Mesendoderm (in vitro differentiated cells): ENCODE results near the gene PLA2G4B.

Source experiments
- DNase-seq: peaks from one replicate; pipeline ENCODE4 v3.0.0; 2013
- H2AK5ac ChIP-seq: 2 replicates; pipeline ENCODE4 v1.6.1; 2013; ENCODE audit warnings: low read length, inconsistent platforms
- H2BK120ac ChIP-seq: 2 replicates; pipeline ENCODE4 v1.6.1; 2013; ENCODE audit warnings: low read depth, mild to moderate bottlenecking, low read length, moderate library complexity, mixed read lengths
- H2BK15ac ChIP-seq: replicated peaks from 2 replicates; pipeline ENCODE4 v1.6.1; 2013; ENCODE audit warnings: low read depth, mild to moderate bottlenecking, moderate library complexity
- H2BK5ac ChIP-seq: 2 replicates; pipeline ENCODE4 v1.6.1; 2013; ENCODE audit warnings: low read length, inconsistent platforms
- H3K18ac ChIP-seq: 2 replicates; pipeline ENCODE4 v1.6.1; 2013; ENCODE audit warnings: mild to moderate bottlenecking, low read length, mixed read lengths
- H3K23ac ChIP-seq: one replicate; pipeline ENCODE4 v1.6.1; 2013; ENCODE audit warnings: low read length
- H3K27ac ChIP-seq: 2 replicates; pipeline ENCODE4 v1.5.1; 2013; ENCODE audit warnings: low read depth, mild to moderate bottlenecking, inconsistent platforms, low read length, moderate library complexity
- H3K27me3 ChIP-seq: 2 replicates; pipeline ENCODE4 v1.6.1; 2013; ENCODE audit warnings: low read length, control low read depth, mild to moderate bottlenecking, inconsistent platforms; ENCODE audit not compliant: insufficient read depth, poor library complexity
- H3K36me3 ChIP-seq: 2 replicates; pipeline ENCODE4 v1.6.1; 2013; ENCODE audit warnings: low read length, inconsistent platforms; ENCODE audit not compliant: control insufficient read depth, insufficient read depth
- H3K4ac ChIP-seq: one replicate; pipeline ENCODE4 v1.6.1; 2013; ENCODE audit warnings: low read depth, mild to moderate bottlenecking, low read length, moderate library complexity
- H3K4me1 ChIP-seq: 2 replicates; pipeline ENCODE4 v1.6.1; 2013; ENCODE audit warnings: low read depth, low read length, inconsistent platforms; ENCODE audit not compliant: control insufficient read depth
- H3K4me2 ChIP-seq: 2 replicates; pipeline ENCODE4 v1.6.1; 2013; ENCODE audit warnings: low read length
- H3K4me3 ChIP-seq: 2 replicates; pipeline ENCODE4 v1.5.1; 2013; ENCODE audit warnings: mild to moderate bottlenecking, low read length
- H3K56ac ChIP-seq: one replicate; pipeline ENCODE4 v1.6.1; 2013; ENCODE audit warnings: low read length
- H3K79me1 ChIP-seq: 2 replicates; pipeline ENCODE4 v1.6.1; 2013; ENCODE audit warnings: low read length, inconsistent platforms
- H3K79me2 ChIP-seq: 2 replicates; pipeline ENCODE4 v1.6.1; 2013; ENCODE audit warnings: mild to moderate bottlenecking, low read length; ENCODE audit not compliant: control insufficient read depth, insufficient read depth
- H3K9ac ChIP-seq: 2 replicates; pipeline ENCODE4 v1.6.1; 2013; ENCODE audit warnings: low read length, inconsistent platforms
- H4K5ac ChIP-seq: one replicate; pipeline ENCODE4 v1.6.1; 2013; ENCODE audit warnings: low read length
- H4K8ac ChIP-seq: one replicate; pipeline ENCODE4 v1.6.1; 2013; ENCODE audit warnings: low read depth, mild to moderate bottlenecking, control low read depth, low read length, moderate library complexity
- WGBS: extraction: QIAGEN DNeasy Blood & Tissue Kit; methylation state at CpG from one replicate; pipeline ENCODE4 v1.1.7; 2013; ENCODE audit warnings: low lambda C conversion rate, missing lambda C conversion rate; ENCODE audit not compliant: insufficient coverage; ENCODE audit errors: extremely low coverage; 5-methylcytosine and 5-hydroxymethylcytosine counted together

The PLA2G4B gene

DNA sequence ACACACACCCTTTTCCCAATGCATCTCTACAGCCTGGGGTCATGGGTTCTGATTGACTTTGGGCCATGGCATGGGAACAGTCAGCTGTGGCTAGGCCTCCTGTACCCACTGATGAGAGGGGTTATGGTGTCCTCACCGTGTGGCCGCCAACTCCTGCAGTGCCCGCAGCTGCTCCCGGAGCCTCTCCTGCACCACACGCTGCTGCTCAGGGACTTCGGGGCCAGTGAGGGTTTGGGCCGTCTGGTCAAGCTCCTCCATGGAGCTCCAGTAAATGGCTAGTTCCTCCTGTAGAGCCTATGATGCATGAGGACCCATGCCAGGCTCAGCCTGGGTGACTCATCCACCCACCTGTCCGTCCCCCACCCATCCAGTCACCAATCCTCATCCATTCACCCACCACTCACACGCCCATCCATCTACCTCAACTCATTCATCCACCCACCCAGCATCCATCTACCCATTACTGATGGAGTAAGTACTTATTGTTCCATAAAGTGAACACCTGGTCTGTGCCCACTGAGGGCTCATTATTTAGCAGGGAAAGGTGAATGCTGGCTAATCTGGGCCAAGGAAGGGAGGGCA is 33.6 kb downstream of the PLA2G4B start:
- H3K79me2 ChIP-seq, result no peaks in the 10 kb centered on the region
- H3K36me3 ChIP-seq, result no peaks in the 10 kb centered on the region
- no peak overlapping the region for H3K4ac ChIP-seq
- H3K4me1 ChIP-seq, result no peaks in the 10 kb centered on the region
- H3K18ac ChIP-seq, result no peak overlapping the region
- DNase-seq, result no peak
- H2BK5ac ChIP-seq, result no peak overlapping the region
- no peak overlapping the region for H3K27ac ChIP-seq
- 100% methylated on average over 1 of the region's 9 CpGs for WGBS
- H4K5ac ChIP-seq, result no peak overlapping the region
- no peak overlapping the region for H4K8ac ChIP-seq
- no peak overlapping the region for H3K56ac ChIP-seq
- no peaks in the 10 kb centered on the region for H3K79me1 ChIP-seq
- no peak overlapping the region for H2AK5ac ChIP-seq
- no peak overlapping the region for H3K9ac ChIP-seq
- no peak overlapping the region for H2BK15ac ChIP-seq
- no peaks in the 10 kb centered on the region for H3K27me3 ChIP-seq
- H3K23ac ChIP-seq, result no peak overlapping the region
- no peak overlapping the region for H3K4me3 ChIP-seq
- H3K4me2 ChIP-seq, result no peak overlapping the region
- H2BK120ac ChIP-seq, result no peak overlapping the region

DNA sequence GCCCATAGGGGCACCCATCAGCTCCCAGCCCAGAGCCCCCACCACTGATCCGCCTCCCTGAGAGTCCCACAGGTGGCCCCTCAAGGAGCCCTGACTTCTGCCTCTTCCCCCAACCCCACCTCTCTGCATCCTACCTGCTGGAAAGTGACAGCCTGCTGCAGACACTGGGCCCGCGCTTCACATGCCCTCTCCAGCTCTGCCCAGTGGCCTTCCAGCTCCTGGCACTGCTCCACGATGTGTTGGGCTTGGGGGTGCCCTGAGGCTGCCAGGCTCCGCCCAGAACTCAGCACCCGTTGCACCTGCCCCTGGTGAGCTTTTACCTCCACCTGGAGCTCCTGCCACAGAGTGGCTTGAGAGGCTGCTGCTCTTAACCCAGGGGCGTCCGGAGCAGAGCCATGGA is 35.1 kb downstream of the PLA2G4B start:
- H3K4me3 ChIP-seq, result no peak overlapping the region
- H4K5ac ChIP-seq, result no peak overlapping the region
- no CpG with 5 or more reads among the region's 8 CpGs for WGBS
- H3K27ac ChIP-seq, result no peak overlapping the region
- DNase-seq, result no peak
- H3K9ac ChIP-seq, result no peak overlapping the region
- H4K8ac ChIP-seq, result no peak overlapping the region
- H2BK15ac ChIP-seq, result no peak overlapping the region
- H3K18ac ChIP-seq, result no peak overlapping the region
- H2BK120ac ChIP-seq, result no peak overlapping the region
- H3K79me1 ChIP-seq, result no peaks in the 10 kb centered on the region
- no peak overlapping the region for H3K4ac ChIP-seq
- no peaks in the 10 kb centered on the region for H3K79me2 ChIP-seq
- no peak overlapping the region for H3K4me2 ChIP-seq
- no peak overlapping the region for H2BK5ac ChIP-seq
- no peaks in the 10 kb centered on the region for H3K27me3 ChIP-seq
- H3K4me1 ChIP-seq, result no peaks in the 10 kb centered on the region
- H3K56ac ChIP-seq, result no peak overlapping the region
- no peaks in the 10 kb centered on the region for H3K36me3 ChIP-seq
- H2AK5ac ChIP-seq, result no peak overlapping the region
- no peak overlapping the region for H3K23ac ChIP-seq

DNA sequence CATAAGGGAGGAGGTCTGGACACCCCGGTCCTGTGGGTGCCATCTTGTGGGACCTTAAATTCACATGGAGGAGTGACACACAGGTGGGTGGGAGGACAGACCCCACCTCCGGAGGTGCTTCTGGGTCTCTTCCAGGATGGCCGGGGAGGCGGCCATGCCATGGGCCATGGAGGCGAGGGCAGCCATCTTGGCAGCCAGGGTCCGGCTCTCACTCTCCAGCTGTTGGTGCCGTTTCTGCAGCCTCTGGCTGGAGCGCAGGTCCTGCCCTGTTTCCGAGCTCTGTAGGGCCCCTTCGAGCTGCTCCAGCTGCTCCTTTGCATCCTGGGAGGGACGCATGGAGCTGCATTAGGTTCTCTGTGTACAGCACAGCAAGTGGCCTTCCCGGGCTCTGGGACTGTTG is 36.1 kb downstream of the PLA2G4B start:
- no peak overlapping the region for H2BK5ac ChIP-seq
- no peak overlapping the region for H3K27ac ChIP-seq
- H2AK5ac ChIP-seq, result no peak overlapping the region
- no peak overlapping the region for H3K4me3 ChIP-seq
- H3K56ac ChIP-seq, result no peak overlapping the region
- H3K18ac ChIP-seq, result no peak overlapping the region
- no peak for DNase-seq
- H3K4ac ChIP-seq, result no peak overlapping the region
- no peaks in the 10 kb centered on the region for H3K36me3 ChIP-seq
- H2BK15ac ChIP-seq, result no peak overlapping the region
- WGBS, result no CpG with 5 or more reads among the region's 12 CpGs
- H3K23ac ChIP-seq, result peak overlapping the region; percentile 80
- H4K8ac ChIP-seq, result no peak overlapping the region
- no peak overlapping the region for H3K4me2 ChIP-seq
- H3K4me1 ChIP-seq, result no peaks in the 10 kb centered on the region
- H3K79me2 ChIP-seq, result no peaks in the 10 kb centered on the region
- no peak overlapping the region for H2BK120ac ChIP-seq
- H3K27me3 ChIP-seq, result no peaks in the 10 kb centered on the region
- no peak overlapping the region for H3K9ac ChIP-seq
- H3K79me1 ChIP-seq, result no peaks in the 10 kb centered on the region
- no peak overlapping the region for H4K5ac ChIP-seq

DNA sequence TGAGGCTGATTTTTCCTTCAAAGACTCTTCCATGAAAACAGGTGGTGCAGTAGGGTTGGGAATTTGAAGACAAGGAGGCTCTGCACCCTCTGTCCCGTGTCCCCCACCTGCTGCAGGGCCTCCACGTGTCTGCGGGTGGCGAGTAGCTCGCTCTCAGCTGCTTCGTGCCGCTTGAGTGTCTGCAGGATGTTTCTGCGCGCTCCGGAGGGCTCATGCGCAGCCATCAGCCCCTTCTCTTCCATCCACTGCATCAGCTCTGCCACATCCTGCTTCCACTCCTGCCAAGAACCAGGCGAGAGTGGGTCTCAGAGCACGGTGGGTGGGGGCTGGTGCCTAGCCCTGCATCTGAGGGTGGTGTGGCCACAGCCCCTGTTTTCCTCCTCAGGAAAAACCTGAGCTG is 37.4 kb downstream of the PLA2G4B start:
- no peak overlapping the region for H3K4me3 ChIP-seq
- no peaks in the 10 kb centered on the region for H3K79me1 ChIP-seq
- H3K56ac ChIP-seq, result no peak overlapping the region
- H2BK15ac ChIP-seq, result no peak overlapping the region
- H2BK5ac ChIP-seq, result no peak overlapping the region
- no peak for DNase-seq
- H3K4ac ChIP-seq, result no peak overlapping the region
- no peak overlapping the region for H4K5ac ChIP-seq
- H2AK5ac ChIP-seq, result no peak overlapping the region
- no peak overlapping the region for H2BK120ac ChIP-seq
- no peak overlapping the region for H3K27ac ChIP-seq
- no peaks in the 10 kb centered on the region for H3K27me3 ChIP-seq
- no CpG with 5 or more reads among the region's 13 CpGs for WGBS
- no peaks in the 10 kb centered on the region for H3K79me2 ChIP-seq
- H3K9ac ChIP-seq, result no peak overlapping the region
- H3K18ac ChIP-seq, result no peak overlapping the region
- no peak overlapping the region for H4K8ac ChIP-seq
- H3K4me1 ChIP-seq, result no peaks in the 10 kb centered on the region
- H3K36me3 ChIP-seq, result no peaks in the 10 kb centered on the region
- H3K23ac ChIP-seq, result no peak overlapping the region
- no peak overlapping the region for H3K4me2 ChIP-seq

DNA sequence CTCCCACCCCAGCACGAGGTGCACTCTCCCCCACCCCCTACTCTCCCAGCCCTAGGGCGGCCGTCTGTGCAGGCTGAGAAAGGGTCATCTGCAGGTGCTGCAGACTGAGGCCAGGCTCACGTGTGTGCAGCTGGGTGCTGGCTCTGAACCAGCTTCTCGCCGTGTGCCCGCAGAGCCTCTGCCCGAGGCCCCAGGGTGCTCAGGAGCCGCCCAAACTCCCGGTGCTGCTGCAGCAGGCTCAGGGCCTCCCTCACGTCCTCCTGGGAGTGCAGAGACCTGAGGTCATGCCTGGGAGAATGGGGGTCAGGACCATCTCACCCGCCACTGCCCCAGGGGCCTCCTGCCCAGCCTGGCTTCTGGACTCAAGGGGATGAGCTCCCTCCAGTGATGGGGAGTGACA is 38.0 kb downstream of the PLA2G4B start:
- Histone ChIP-seq H3K23ac (no peak overlapping the region), H3K56ac (no peak overlapping the region), H3K27ac (no peak overlapping the region), H3K18ac (no peak overlapping the region), H3K4me2 (no peak overlapping the region), H3K79me2 (no peaks in the 10 kb centered on the region), H3K9ac (no peak overlapping the region), H2BK15ac (no peak overlapping the region), H3K4me3 (no peak overlapping the region), H3K4me1 (no peaks in the 10 kb centered on the region), H2BK120ac (no peak overlapping the region), H3K4ac (no peak overlapping the region), H3K27me3 (peaks cover 2% of the 10 kb centered on the region), H2AK5ac (no peak overlapping the region), H4K5ac (no peak overlapping the region), H4K8ac (no peak overlapping the region), H3K79me1 (no peaks in the 10 kb centered on the region), H3K36me3 (no peaks in the 10 kb centered on the region), H2BK5ac (no peak overlapping the region)
- no CpG with 5 or more reads among the region's 12 CpGs for WGBS
- no peak for DNase-seq

DNA sequence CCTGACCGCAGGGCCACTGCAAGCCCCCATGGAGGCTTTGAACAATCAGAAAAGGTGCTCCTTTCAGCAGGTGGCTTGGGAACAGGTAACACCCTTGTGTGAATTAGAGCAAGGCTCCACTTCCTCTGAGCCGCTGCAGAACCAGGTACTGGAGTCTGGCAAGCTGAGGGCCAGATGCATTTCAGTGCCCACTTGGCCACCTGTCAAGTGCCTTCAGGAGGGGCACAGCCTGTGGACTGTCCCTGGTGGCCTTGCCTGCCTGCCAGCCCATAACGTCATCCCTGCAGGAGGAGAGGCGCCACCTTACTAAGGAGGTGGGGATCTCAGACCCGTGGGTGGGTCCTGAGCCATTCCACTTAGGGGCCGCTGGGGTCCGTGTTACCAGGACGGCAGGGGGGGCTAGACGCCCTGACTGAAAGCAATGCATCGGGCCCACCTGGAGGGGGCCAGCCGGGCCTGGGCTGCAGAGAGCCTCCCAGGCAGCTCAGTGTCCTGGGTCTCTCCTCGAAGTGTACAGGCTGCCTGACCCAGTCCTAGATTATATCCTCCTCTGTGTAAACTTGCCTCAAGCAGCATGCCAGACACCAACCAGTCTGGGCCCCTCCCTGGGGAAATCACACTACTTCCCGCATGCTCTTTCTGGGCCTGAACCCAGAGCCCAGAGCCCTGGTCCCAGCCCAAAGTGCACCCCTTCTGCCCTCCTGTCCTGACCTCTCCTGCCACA is 39.1 kb downstream of the PLA2G4B start:
- Histone ChIP-seq H3K79me1 (no peaks in the 10 kb centered on the region), H3K36me3 (no peaks in the 10 kb centered on the region), H2BK120ac (no peak overlapping the region), H3K23ac (peak overlapping the region; percentile 89), H3K56ac (no peak overlapping the region), H4K5ac (no peak overlapping the region), H2BK5ac (no peak overlapping the region), H4K8ac (no peak overlapping the region), H3K27ac (no peak overlapping the region), H2BK15ac (no peak overlapping the region), H2AK5ac (no peak overlapping the region), H3K4me2 (no peak overlapping the region), H3K4me3 (no peak overlapping the region), H3K27me3 (peaks cover 5% of the 10 kb centered on the region), H3K9ac (no peak overlapping the region), H3K4ac (no peak overlapping the region), H3K4me1 (no peaks in the 10 kb centered on the region), H3K18ac (no peak overlapping the region), H3K79me2 (no peaks in the 10 kb centered on the region)
- DNase-seq, result no peak
- no CpG with 5 or more reads among the region's 13 CpGs for WGBS
